Stimulated activated naive B cell treated with anti-CD40 and anti-IgM and Interleukin-4, amounts not matched to agents 10 μg/mL and 1 μg/mL and 100 μg/mL, for 72 hours (primary cell): ENCODE measurements around the gene PFDN4.

Experiments
- ATAC-seq, 2 donors: fragments of 150-1000 bp; cut with Tn5 transposase; replicated peaks; 2 replicates each; pipeline ENCODE4 v1.10.0; 2021; ENCODE audit warnings: moderate library complexity in 1 of 2
- DNase-seq: peaks from one replicate; pipeline ENCODE4 v3.0.0; 2021
- H3K27ac Mint-ChIP-seq: one replicate; pipeline ENCODE4 v1.8.0; 2022; ENCODE audit warnings: mild to moderate bottlenecking, mixed read lengths
- H3K27me3 Mint-ChIP-seq, 2 donors: one replicate each; pipeline ENCODE4 v1.8.0; 2022; ENCODE audit warnings: mixed read lengths in 2 of 2
- H3K36me3 Mint-ChIP-seq, 2 donors: one replicate each; pipeline ENCODE4 v1.8.0; 2022; ENCODE audit warnings: mixed read lengths in 2 of 2, mild to moderate bottlenecking in 1 of 2
- H3K4me1 Mint-ChIP-seq, 2 donors: one replicate each; pipeline ENCODE4 v1.8.0; 2022; ENCODE audit warnings: mixed read lengths in 2 of 2, mild to moderate bottlenecking in 1 of 2
- H3K4me3 Mint-ChIP-seq, 2 donors: one replicate each; pipeline ENCODE4 v1.8.0; 2022; ENCODE audit warnings: mild to moderate bottlenecking in 2 of 2, mixed read lengths in 2 of 2, moderate library complexity in 1 of 2
- H3K9me3 Mint-ChIP-seq, 2 donors: one replicate each; pipeline ENCODE4 v1.8.0; 2022; ENCODE audit warnings: mixed read lengths in 2 of 2, mild to moderate bottlenecking in 1 of 2

Gene PFDN4

GRCh38 chr20:54184904-54185626 lies 22.8 kb upstream of the PFDN4 start:
- Mint-ChIP-seq H3K9me3 (no peaks in the 10 kb centered on the region), H3K4me1 (no peaks in the 10 kb centered on the region), H3K27ac (no peak overlapping the region), H3K27me3 (peaks cover 26 to 40% of the 10 kb centered on the region in 2 donors), H3K4me3 (no peak overlapping the region), H3K36me3 (no peaks in the 10 kb centered on the region)
- ATAC-seq = no peak
- no peak for DNase-seq

GRCh38 chr20:54188132-54188849 lies 19.6 kb upstream of the PFDN4 start:
- H3K27ac Mint-ChIP-seq = no peak overlapping the region
- H3K9me3 Mint-ChIP-seq = no peaks in the 10 kb centered on the region
- DNase-seq (no peak), ATAC-seq (no peak)
- H3K4me1 Mint-ChIP-seq = no peaks in the 10 kb centered on the region
- H3K36me3 Mint-ChIP-seq = no peaks in the 10 kb centered on the region
- H3K27me3 Mint-ChIP-seq = peaks cover 26 to 33% of the 10 kb centered on the region in 2 donors
- H3K4me3 Mint-ChIP-seq = no peak overlapping the region

GRCh38 chr20:54189630-54190029 lies 18.3 kb upstream of the PFDN4 start:
- H3K27ac Mint-ChIP-seq = no peak overlapping the region
- H3K36me3 Mint-ChIP-seq = no peaks in the 10 kb centered on the region
- ATAC-seq (no peak), DNase-seq (no peak)
- no peaks in the 10 kb centered on the region for H3K9me3 Mint-ChIP-seq
- H3K4me1 Mint-ChIP-seq = no peaks in the 10 kb centered on the region
- peaks cover 22 to 28% of the 10 kb centered on the region in 2 donors for H3K27me3 Mint-ChIP-seq
- no peak overlapping the region for H3K4me3 Mint-ChIP-seq

- no peak for ATAC-seq
- Mint-ChIP-seq H3K36me3 (no peaks in the 10 kb centered on the region), H3K9me3 (no peaks in the 10 kb centered on the region), H3K4me3 (no peak overlapping the region), H3K27ac (no peak overlapping the region), H3K27me3 (peaks cover 17 to 23% of the 10 kb centered on the region in 2 donors), H3K4me1 (no peaks in the 10 kb centered on the region)
- DNase-seq = no peak
Observed at GRCh38 chr20:54190217-54190616, 17.7 kb upstream of the PFDN4 start.

GRCh38 chr20:54193817-54194216 lies 14.1 kb upstream of the PFDN4 start:
- Mint-ChIP-seq H3K4me3 (no peak overlapping the region), H3K36me3 (no peaks in the 10 kb centered on the region), H3K27ac (no peak overlapping the region), H3K9me3 (no peaks in the 10 kb centered on the region), H3K27me3 (peaks cover 15 to 22% of the 10 kb centered on the region in 2 donors), H3K4me1 (peaks cover 0 to 2% of the 10 kb centered on the region in 2 donors)
- ATAC-seq = no peak
- DNase-seq = no peak

GRCh38 chr20:54194724-54195438 lies 13.0 kb upstream of the PFDN4 start:
- Mint-ChIP-seq H3K27ac (no peak overlapping the region), H3K9me3 (no peaks in the 10 kb centered on the region), H3K36me3 (no peaks in the 10 kb centered on the region), H3K4me3 (no peak overlapping the region), H3K27me3 (peaks cover 19 to 22% of the 10 kb centered on the region in 2 donors), H3K4me1 (peaks cover 0 to 5% of the 10 kb centered on the region in 2 donors)
- DNase-seq (no peak), ATAC-seq (peak; percentile 70 to 72)

- DNase-seq (no peak), ATAC-seq (peak in 1 of 2 donors; percentile 52)
- Mint-ChIP-seq H3K4me1 (peaks cover 0 to 5% of the 10 kb centered on the region in 2 donors), H3K27me3 (peaks cover 19 to 22% of the 10 kb centered on the region in 2 donors), H3K9me3 (no peaks in the 10 kb centered on the region), H3K36me3 (no peaks in the 10 kb centered on the region), H3K27ac (no peak overlapping the region), H3K4me3 (no peak overlapping the region)
Observed at GRCh38 chr20:54195483-54196472, 12.1 kb upstream of the PFDN4 start.

- no peaks in the 10 kb centered on the region for H3K36me3 Mint-ChIP-seq
- peaks cover 17 to 20% of the 10 kb centered on the region in 2 donors for H3K27me3 Mint-ChIP-seq
- DNase-seq = no peak
- H3K4me1 Mint-ChIP-seq = peaks cover 0 to 5% of the 10 kb centered on the region in 2 donors
- H3K27ac Mint-ChIP-seq = no peak overlapping the region
- ATAC-seq = no peak
- no peak overlapping the region for H3K4me3 Mint-ChIP-seq
- no peaks in the 10 kb centered on the region for H3K9me3 Mint-ChIP-seq
Observed at GRCh38 chr20:54197621-54198604, 10.0 kb upstream of the PFDN4 start.

GRCh38 chr20:54199283-54199682 lies 8.6 kb upstream of the PFDN4 start:
- no peak overlapping the region for H3K4me3 Mint-ChIP-seq
- H3K36me3 Mint-ChIP-seq = no peaks in the 10 kb centered on the region
- ATAC-seq (no peak), DNase-seq (no peak)
- no peaks in the 10 kb centered on the region for H3K9me3 Mint-ChIP-seq
- H3K27me3 Mint-ChIP-seq = peaks cover 17 to 20% of the 10 kb centered on the region in 2 donors
- H3K4me1 Mint-ChIP-seq = peaks cover 0 to 5% of the 10 kb centered on the region in 2 donors
- no peak overlapping the region for H3K27ac Mint-ChIP-seq

GRCh38 chr20:54199721-54200176 lies 8.1 kb upstream of the PFDN4 start:
- Mint-ChIP-seq H3K36me3 (no peaks in the 10 kb centered on the region), H3K27ac (no peak overlapping the region), H3K27me3 (peaks cover 17 to 20% of the 10 kb centered on the region in 2 donors), H3K4me1 (peaks cover 0 to 5% of the 10 kb centered on the region in 2 donors), H3K4me3 (no peak overlapping the region), H3K9me3 (no peaks in the 10 kb centered on the region)
- peak; percentile 46 to 63 for ATAC-seq
- peak; percentile 37 for DNase-seq

- H3K27me3 Mint-ChIP-seq = peaks cover 12 to 17% of the 10 kb centered on the region in 2 donors
- H3K9me3 Mint-ChIP-seq = no peaks in the 10 kb centered on the region
- H3K36me3 Mint-ChIP-seq = no peaks in the 10 kb centered on the region
- H3K27ac Mint-ChIP-seq = no peak overlapping the region
- DNase-seq (no peak), ATAC-seq (no peak)
- H3K4me3 Mint-ChIP-seq = no peak overlapping the region
- H3K4me1 Mint-ChIP-seq = peaks cover 5 to 7% of the 10 kb centered on the region in 2 donors
Observed at GRCh38 chr20:54200487-54201267, 7.2 kb upstream of the PFDN4 start.

- DNase-seq (no peak), ATAC-seq (no peak)
- H3K27ac Mint-ChIP-seq = no peak overlapping the region
- peaks cover 15 to 16% of the 10 kb centered on the region in 2 donors for H3K27me3 Mint-ChIP-seq
- peaks cover 9 to 14% of the 10 kb centered on the region in 2 donors for H3K4me1 Mint-ChIP-seq
- no peaks in the 10 kb centered on the region for H3K36me3 Mint-ChIP-seq
- H3K9me3 Mint-ChIP-seq = no peaks in the 10 kb centered on the region
- H3K4me3 Mint-ChIP-seq = no peak overlapping the region
Observed at GRCh38 chr20:54201268-54201846, 6.5 kb upstream of the PFDN4 start.
